HG02943 (cell line): ENCODE data around the gene NAALADL2.

ENCODE experiments used
- ATAC-seq: cut with Tn5 transposase; IDR thresholded peaks from one replicate; pipeline ENCODE4 v1.9.1; 2021; ENCODE audit warnings: mild to moderate bottlenecking, low read depth, moderate library complexity; ENCODE audit not compliant: unreplicated experiment

The NAALADL2 gene

DNA sequence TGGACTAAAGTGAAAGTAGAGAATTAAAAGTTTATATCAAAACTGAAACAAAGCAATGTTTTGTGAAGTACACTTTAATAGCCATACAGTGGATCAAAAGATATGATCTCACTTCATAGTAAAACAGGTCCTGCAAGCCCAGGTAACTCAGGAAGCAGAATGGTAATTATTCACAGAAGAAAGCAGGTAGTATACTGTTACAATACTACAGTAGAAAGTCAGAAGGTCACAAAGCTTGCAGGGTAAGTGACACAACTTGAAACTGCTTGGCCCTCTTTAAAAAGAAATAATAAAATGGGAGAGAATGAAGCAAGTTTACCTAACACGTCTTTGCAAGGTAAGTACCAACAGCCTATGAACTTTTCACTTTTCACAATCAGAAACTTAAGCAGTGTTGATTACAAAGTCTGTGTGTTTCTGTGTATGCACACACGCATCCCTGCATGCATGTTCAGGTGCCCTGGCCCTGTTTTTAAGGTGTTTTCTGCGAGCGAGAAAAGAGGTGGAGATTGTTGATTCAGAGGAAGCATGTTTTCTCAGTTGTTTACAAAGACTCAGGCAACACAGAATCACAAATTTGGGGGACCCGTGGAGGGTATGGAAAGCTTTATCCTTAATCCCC is at the start of gene NAALADL2:
NAALADL2 (plus strand) TSS at position 221 of the 622 bp plus-strand sequence.
- no peak for ATAC-seq

DNA sequence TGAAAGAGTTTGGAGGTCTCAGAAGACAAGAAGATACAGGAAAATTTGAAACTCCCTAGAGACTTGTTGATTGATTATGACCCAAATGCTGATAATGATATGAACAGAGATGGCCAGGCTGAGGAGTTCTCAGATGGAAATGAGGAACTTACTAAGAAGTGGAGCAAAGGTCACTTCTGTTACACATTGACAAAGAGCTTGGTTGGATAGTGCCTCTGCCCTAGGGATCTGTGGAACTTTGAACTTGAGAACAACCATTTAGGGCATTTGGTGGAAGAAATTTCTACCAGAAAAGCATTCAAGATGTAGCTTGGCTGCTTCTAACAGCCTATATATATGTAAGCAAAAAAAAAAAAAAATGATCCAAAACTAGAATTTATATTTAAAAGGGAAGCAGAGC is 48.9 kb upstream of the NAALADL2 start:
- no peak for ATAC-seq

DNA sequence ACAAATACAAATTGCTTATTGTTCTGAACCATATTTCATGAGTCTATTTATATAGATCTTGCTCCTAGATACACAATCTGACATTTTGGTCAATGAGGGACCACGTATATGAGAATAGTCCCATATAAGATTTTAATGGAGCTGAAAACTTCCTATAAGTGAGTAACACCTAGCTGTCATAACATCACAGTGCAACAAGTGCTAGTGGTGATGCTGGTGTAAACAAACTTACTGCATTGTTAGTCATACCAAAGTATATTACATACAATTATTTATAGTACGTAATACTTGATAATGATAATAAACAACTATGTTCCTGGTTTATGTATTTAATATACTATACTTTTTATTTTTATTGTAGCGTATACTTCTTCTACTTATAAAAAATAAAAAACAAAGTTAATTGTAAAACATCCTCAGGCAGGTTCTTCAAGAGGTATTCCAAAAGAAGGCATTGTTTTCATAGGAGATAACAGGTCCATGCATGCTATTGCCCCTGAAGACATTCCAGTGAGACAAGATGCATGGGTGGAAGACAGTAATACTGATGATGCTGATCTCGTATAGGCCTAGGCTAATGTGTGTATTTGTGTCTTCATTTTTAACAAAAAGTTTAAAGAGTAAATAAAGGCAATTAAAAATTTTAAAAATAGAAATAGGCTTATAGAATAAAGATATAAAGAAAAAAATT is 46.8 kb upstream of the NAALADL2 start:
- ATAC-seq = no peak

DNA sequence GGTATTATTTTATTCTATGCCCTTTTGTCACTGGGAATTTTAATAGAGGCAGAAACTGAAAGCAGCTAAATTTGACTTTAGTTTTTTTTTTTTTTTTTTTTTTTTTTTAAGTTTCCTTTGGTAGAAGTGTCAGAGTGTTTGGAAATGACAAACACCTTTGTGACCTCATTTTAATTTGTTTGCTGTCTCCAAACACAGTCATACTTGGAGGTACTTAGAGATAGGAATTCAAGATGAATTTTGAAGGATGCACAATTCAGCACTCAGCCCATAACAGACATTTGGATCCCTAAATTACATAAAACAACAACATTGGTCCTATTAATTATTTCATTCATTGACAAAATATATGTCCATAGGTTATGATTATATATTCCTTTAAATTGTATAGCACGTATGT is 43.4 kb upstream of the NAALADL2 start:
- no peak for ATAC-seq

GRCh38 chr3:174820885-174821284 is 38.2 kb upstream of the NAALADL2 start:
- ATAC-seq = no peak

DNA sequence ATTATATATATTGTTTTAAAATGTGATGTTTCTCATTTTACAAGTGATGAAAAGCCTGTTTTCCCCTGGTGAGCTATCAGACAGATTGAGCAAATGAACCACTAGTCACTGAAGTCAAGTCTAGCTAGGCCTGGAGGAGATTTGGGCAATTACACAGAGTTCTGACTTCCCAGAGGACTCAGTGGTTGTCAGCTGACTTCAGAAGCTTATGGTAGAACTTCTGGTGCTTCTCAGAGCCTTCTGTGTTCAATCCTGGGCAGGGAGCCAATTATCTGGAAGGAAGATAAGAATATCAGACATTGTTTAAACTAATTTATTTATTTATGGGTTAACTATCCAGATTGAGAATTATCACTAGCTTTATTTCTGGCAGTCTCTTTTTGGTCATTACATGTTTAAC is 37.7 kb upstream of the NAALADL2 start:
- no peak for ATAC-seq

DNA sequence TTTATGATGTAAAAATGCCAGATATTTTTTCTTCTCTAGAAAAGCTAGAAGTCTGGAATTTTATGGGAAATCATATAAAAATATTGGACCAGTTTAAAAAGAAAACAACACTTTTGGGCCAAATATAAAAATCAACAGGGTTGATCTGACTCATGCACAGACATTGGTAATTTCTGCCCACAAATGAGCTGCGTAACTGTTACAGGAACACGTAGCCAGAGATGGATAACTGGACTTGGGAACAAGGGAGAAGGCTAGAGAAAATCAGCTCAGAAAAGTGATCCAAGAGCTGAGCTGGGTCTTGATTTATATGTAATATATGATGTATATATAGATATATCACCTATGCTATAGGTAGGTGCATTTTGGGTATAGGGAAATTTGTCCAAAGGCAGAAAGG is 36.8 kb upstream of the NAALADL2 start:
- ATAC-seq = no peak

GRCh38 chr3:174826069-174826468 is 33.1 kb upstream of the NAALADL2 start:
- ATAC-seq = no peak

DNA sequence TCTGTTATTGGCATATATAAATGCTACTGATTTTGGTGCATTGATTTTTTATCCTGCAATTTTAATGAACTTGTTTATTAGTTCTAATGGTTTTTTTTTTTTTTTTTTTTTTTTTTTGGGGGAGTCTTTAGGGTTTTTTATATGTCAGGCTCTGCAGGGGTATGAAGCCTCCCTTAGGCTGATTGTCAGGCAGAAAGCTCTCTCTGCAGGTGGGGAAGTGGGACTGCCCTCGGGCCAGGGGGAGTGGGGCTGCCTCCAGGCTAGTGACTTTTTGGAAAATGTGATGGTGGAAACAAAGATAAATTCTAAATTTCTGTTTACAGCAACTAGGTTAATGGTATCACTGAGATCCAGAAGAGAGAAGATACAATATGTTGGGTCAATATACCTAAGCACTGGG is 14.4 kb upstream of the NAALADL2 start:
- no peak for ATAC-seq

DNA sequence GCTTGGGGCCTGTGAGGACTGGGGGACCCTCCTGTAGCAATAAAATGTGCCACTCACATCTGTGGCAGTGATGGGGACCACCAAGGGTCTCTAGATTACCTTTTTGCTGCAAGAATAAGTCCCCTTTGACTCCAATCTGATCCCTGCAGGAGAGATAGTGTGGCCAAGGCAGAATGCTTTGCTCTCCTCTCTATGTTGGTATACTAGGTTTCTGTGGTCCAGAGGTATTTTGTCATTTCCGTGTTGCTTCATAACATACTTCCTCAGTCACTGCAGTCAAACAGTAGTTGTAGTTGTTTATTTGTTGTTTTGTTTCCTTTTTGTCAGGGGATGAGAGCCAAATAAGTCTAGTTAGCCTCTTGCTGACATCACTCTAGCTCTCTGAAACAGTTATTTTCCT is 13.1 kb upstream of the NAALADL2 start:
- no peak for ATAC-seq

DNA sequence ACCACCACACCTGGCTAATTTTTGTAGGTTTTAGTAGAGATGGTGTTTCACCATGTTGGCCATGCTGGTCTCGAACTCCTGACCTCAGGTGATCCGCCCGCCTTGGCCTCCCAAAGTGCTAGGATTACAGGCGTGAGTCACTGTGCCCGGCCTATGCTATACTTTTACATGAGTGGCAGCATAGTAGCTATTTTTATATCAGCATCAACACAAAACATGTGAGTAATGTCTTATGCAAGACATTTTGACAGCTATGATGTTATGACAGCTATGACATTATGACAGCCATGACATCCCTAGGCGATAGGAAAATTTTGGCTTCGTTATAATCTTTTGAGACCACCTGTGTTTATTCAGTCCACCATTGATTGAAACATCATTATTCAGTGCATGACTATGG is 4.1 kb upstream of the NAALADL2 start:
- no peak for ATAC-seq

DNA sequence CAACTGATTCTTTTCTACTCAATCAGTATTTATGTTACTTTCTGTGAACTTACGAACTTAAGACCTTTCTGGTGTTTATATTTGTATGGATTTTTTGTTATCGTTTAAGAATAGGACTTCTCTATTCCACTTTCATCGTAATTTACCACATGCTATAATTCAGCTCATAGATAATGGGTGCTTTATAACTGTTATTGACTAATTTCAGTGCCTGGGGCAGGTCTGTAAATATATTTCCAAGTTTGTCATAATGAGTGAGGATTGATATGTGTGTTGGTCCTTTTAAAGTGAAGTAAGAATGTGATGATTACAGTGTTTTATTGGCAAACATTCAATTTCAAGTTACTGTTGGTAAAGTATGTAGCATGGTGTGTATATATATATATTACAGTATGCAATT is 1.8 kb upstream of the NAALADL2 start:
- no peak for ATAC-seq

DNA sequence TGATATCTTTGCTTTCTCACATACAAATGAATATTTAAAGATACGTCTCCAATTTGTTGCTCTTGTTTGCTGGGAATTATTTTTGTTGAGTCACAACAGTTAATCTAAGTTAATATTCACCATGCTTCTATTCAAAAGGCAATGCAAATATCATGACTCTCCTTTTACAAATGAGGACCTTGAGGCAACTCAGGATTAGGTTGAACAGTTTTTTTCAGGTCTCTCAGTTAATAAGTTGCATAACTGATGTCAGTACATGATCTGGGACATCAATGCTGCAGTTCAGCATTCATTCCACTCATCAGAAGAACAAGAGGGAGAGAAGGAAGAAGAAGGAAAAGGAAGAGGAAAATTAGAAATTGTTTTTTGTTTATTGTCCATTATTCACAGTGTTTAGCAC is 781 bp upstream of the NAALADL2 start:
- ATAC-seq = no peak

DNA sequence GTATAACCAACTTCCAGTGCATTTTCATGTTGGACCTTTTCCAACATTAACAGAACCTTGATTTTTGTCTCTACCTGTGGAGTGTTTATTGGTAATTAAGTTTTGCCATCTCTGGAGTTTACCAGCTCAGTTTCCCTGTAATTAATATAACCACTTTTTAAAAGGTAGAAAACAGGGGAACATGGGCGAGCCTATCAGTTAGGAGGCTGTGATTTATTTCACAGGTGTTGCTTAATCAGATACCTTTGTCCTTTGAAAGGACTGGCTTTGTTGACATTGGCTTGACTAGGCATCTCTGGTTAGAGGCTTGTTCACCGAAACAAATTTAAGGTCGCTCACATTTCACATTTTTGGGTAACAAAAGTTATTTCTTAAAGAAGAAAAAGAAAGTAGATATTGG is 622 bp downstream of the NAALADL2 start:
- no peak for ATAC-seq

DNA sequence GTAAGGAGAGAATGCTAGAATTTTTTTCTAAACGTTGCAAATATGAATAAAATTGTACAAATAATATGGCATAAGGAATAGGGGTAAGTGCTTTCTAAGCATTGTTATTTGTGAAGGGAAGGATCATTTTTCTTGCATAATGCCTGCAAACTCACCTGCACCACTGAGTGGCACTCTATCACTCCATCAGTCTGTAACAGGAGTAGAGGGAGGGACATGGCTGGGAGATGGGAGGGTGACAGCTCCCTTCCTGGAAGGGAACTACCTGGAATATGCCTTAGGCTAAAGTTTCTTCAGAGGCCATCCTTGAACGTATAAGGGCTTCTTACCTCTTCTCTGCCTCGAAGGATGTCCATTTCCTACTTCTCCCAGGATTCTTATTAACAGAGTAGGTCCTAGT is 3.0 kb downstream of the NAALADL2 start:
- no peak for ATAC-seq

DNA sequence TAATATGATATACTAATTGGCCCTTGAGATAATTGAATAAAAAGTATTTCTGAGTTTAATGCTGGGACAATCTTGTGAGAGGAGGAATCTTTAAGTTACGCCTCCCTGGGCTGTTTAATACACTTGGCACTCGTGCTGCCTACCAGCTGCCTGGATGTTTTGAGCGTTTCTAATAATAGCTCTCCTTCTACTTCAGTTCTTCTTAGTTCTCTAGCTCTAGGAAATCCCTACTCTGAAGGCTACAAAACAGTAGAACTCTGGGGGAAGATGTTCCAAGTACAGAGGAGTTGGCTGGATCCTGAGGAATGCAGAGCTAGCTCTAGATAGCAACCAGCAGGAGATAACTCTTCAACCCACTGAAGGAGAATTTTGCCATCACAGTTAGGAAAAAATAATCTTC is 3.5 kb downstream of the NAALADL2 start:
- ATAC-seq = no peak

DNA sequence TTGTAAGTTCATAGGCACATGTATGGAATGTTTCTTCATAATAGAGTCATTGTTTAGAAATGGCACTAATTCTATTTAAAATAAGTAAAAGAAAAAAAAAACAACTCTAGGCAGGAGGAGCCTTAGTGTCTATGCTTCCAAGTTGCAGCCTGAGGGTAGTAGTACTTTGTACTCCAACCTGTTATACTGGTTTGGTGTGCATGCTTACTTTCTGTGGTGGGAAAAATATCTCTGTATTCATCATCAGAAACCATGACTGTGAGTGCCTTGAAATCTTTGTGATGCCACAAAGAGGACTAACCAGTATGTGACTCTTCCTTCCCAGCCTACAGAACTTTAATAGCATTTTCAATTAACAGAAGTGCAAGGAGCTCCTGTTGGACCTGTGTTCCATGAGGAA is 4.4 kb downstream of the NAALADL2 start:
- ATAC-seq = no peak

GRCh38 chr3:174869448-174869847 is 10.3 kb downstream of the NAALADL2 start:
- no peak for ATAC-seq

DNA sequence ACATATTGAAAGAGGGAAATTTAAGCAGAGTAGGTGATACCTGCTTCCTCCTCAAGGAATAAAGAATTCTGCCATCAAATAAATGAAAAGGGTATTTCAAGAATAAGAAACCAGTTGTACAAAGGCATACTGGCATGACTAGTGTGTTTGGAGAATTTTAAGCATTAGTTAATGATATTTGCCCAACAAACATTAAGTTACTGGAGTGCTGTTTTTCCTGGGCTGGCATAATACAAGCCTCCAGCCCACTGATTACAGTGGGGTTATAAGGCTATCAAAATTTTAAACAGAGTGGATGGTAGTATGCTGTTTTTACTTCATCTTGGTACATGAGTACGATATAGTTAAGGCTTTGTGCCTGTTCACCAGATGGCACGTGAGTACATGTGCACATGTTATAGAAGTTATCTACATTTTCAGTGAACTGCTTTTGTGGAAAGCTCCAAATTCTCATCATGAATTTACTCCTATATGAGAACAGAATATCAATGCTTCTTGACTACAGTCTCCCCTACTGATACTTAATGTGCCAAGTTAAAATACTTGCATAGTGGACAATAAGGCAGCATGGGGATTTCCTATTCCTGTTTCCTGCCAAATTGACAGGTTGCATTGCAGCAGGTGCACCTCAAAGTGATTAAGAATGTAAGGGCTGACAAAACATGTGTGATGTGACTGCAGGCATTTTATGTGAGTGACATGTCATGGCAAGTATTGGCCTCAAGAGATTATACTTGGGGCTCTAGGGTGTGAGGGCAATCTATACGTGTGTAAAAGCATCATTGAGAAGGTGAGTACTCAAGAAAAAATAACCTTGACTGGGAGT is 14.9 kb downstream of the NAALADL2 start:
- no peak for ATAC-seq

- ATAC-seq = no peak
Observed at GRCh38 chr3:174882789-174883188, 23.7 kb downstream of the NAALADL2 start.

DNA sequence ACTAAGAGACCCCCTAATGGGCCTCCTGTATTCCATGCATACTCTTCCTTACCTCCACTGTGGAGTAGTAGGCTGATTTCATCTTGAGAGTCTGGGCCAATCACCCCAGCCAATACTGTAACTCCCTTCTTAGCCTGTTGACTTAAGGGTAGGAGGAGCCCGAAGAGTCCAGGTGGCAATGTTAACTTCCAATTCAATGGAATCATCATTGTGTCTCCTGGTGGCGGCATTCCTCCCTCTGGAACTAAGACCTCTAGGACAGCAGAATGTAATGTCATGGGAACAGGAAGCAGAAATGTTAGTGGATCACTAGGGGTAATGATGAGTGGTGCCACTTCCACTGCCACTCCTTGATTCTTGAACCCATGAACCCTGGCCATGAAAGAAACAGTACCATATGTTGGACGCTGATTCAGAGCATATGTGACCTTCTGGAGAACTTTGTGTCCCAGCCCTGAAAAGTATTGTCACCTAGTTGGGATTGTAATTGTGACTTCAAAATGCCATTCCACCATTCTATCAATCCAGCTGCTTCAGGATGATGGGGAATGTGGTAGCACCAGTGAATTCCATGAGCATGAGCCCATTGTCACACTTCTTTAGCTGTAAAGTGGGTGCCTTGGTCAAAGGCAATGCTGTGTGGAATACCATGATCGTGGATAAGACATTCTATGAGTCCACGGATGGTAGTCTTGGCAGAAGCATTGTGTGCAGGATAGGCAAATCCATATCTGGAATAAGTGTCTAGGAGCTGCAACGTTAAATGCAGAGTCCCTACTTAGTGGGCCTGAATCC is 24.9 kb downstream of the NAALADL2 start:
- ATAC-seq = no peak
